Measurements from ENCODE around the gene PGGHG.
"Not testable (repeated sequence)": the region's sequence is repeated elsewhere in the genome, so short reads cannot be mapped to it uniquely, and the experiment has no call there.

Gene PGGHG

DNA sequence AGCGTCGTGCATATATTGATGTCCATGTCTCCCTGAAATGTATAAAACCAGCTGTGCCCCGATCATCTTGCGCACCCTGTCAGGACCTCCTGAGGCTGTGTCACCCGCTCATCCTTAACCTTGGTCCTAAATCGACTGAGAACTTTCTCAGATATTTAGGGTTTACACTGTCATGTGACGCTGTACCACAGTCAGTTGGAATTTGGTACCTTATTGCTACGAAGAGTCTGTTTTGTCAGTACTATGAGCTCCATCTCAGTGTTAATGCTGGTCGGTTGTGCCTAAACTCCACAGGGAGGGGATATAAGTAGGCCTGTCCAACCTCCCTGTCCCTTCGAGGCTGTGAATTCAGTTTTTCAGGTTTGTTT is 16.9 kb downstream of the PGGHG start:
- no peak for TF ChIP-seq POLR2AphosphoS5 (IDR thresholded peaks at IDR 0.05; ENCODE audit: low read depth, low read length)
- TF ChIP-seq POLR2A (IDR thresholded peaks at IDR 0.05; ENCODE audit: low read depth, low read length) = no peak
- no peak for TF ChIP-seq TAF1 (IDR thresholded peaks at IDR 0.05; ENCODE audit: borderline replicate concordance, low read depth, low read length)
- DNase-seq (ENCODE audit: insufficient read length) (no peak), FAIRE-seq (no peak)

GRCh38 chr11:306645-307371 is 17.9 kb downstream of the PGGHG start:
- TF ChIP-seq POLR2A (IDR thresholded peaks at IDR 0.05; ENCODE audit: low read depth, low read length) (no peak), TAF1 (IDR thresholded peaks at IDR 0.05; ENCODE audit: borderline replicate concordance, low read depth, low read length) (no peak), POLR2AphosphoS5 (IDR thresholded peaks at IDR 0.05; ENCODE audit: low read depth, low read length) (no peak)
- no peak for FAIRE-seq
- no peak for DNase-seq (ENCODE audit: insufficient read length)

GRCh38 chr11:307766-308708 is 19.1 kb downstream of the PGGHG start, which contains the start of gene IFITM2:
Gene IFITM2, plus strand, starts transcription at chr11:307816. Its CDS starts 377 bp downstream, at chr11:308193.
- peak; percentile 97 for FAIRE-seq
- not testable (repeated sequence) for DNase-seq (ENCODE audit: insufficient read length)
- TF ChIP-seq POLR2AphosphoS5 (IDR thresholded peaks at IDR 0.05; ENCODE audit: low read depth, low read length) (0 out of 2 replicates have a peak, but pooled peaks have one; percentile 28), POLR2A (IDR thresholded peaks at IDR 0.05; ENCODE audit: low read depth, low read length) (peak; percentile 17; the same call in 1 of the 2 replicates)

- not testable (repeated sequence) for FAIRE-seq; DNase-seq (ENCODE audit: insufficient read length)
Measured at GRCh38 chr11:308740-309665, 20.1 kb downstream of the PGGHG start.

DNA sequence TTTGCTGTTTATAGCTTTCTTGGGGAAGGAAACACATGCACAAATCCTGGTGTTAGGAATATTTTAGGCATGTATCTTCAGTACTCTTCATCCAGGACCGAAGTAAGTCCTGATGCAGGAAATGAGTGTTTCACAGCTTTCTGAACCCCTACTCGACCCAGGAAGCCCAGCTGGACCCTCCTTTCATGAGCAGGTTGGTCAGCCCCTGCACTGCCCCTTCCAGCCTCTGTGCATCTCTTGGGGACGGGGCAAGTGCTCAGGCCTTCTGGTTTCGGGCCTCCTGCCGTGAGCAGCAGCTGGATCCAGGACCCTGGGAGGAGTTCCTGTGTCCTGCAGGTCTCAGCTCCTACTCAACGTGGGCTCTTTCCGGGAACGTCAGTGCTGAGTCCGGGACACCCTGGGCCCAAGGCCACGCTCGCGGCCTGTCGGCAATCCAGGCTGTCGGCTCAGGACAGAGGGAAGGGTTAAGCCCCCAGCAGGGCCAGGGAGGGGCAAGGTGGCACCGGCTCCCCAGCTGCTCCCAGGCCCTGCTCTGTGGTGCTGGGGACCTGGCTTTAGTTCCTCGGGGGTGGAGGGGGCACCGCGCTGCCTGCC is 21.1 kb downstream of the PGGHG start:
- DNase-seq (ENCODE audit: insufficient read length) = not testable (repeated sequence)
- FAIRE-seq = peak; percentile 87

DNA sequence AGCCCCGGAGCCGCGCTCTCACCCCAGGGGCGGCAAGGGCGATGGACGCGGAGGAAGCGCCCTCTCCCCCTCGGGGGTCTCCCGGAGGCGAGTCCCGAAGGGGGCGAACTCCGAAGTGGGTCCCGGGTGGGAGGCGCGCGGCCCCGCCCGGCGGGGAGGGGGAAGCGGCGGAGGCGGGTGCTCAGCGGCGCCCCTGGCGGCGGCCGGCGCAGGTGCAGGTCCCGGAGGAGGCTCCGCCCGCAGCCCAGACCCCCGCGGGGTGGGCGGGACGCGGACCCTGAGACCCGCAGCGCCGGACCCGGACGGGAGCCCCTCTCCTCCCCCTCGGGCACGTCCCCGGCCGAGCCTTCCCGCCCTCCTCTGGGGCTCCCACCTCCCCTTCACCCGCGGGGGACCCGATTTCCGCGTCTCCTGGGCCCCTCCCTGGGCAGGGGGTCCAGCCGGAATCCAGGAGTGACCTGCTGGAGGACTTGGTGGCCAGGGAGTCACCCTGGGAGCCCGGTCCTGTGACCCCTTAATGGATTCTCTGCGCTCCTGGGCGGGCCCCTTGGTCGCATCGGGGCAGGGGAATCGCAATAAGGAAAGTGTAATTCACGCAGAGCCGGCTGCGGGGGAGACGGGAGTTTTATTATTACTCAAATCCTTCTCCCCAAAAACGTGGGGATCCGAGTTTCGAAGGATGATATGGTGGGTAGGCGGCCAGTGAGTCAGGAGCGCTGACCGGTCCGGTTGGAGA is 22.3 kb downstream of the PGGHG start:
- peak; percentile 97 for FAIRE-seq
- not testable (repeated sequence) for DNase-seq (ENCODE audit: insufficient read length)

GRCh38 chr11:312092-312816 is 23.3 kb downstream of the PGGHG start:
- TF ChIP-seq TAF1 (IDR thresholded peaks at IDR 0.05; ENCODE audit: borderline replicate concordance, low read depth, low read length) = no peak
- no peak for TF ChIP-seq POLR2AphosphoS5 (IDR thresholded peaks at IDR 0.05; ENCODE audit: low read depth, low read length)
- TF ChIP-seq POLR2A (IDR thresholded peaks at IDR 0.05; ENCODE audit: low read depth, low read length) = no peak
- DNase-seq (ENCODE audit: insufficient read length) = no peak
- FAIRE-seq = no peak

DNA sequence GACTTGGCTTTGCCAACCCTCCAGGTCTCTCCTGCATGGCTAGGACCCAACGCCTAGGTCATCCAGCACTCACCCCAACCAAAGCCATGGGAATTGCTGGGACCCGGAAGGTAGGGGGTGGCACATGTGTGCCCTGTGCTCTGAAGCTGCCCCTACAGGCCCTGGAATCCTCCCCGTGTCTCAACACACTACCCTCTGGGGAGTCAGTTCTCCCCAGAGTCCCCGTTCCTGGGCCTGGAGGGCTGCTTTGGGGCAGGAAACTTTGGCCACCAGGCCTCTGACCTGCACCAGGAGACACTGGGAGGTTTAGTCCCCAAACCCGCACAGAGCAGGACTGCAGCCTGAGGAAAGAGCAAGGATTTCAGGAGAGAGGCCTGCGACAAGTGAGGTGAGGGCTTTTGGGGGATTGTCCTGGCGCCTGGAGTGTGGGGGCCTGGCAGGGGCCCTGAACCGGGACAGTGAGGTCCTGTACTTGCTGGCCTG is 24.4 kb downstream of the PGGHG start:
- no peak for DNase-seq (ENCODE audit: insufficient read length)

DNA sequence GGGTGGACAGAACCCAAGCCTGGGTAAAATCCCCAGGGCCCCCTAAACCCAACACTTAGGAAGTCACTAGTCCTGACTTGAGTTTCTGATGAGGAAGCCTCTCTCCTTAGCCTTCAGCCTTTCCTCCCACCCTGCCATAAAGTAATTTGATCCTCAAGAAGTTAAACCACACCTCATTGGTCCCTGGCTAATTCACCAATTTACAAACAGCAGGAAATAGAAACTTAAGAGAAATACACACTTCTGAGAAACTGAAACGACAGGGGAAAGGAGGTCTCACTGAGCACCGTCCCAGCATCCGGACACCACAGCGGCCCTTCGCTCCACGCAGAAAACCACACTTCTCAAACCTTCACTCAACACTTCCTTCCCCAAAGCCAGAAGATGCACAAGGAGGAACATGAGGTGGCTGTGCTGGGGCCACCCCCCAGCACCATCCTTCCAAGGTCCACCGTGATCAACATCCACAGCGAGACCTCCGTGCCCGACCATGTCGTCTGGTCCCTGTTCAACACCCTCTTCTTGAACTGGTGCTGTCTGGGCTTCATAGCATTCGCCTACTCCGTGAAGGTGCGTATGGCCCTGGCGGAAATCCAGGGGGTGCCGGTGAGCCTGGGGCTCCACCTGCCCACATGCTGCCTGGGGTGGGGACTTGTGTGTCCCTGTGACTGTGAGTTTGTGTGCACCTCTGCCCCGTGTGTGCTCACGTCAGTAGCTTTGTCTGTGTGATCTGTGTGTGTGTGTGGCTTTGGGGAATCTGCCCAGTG is 25.0 kb downstream of the PGGHG start, which contains the start of gene IFITM1:
Gene IFITM1, plus strand, starts transcription at position 254 of the 767 bp plus-strand sequence. Its CDS starts 131 bp downstream, at position 385.
- TF ChIP-seq TAF1 (IDR thresholded peaks at IDR 0.05; ENCODE audit: borderline replicate concordance, low read depth, low read length) (peak; percentile 84), POLR2AphosphoS5 (IDR thresholded peaks at IDR 0.05; ENCODE audit: low read depth, low read length) (peak; percentile 97), POLR2A (IDR thresholded peaks at IDR 0.05; ENCODE audit: low read depth, low read length) (peak; percentile 94)
- peak; percentile 95 for FAIRE-seq
- peak; percentile 76 for DNase-seq (ENCODE audit: insufficient read length)

More for the DNA sequence above, 24.4 kb downstream of the PGGHG start:
- TF ChIP-seq TAF1 (IDR thresholded peaks at IDR 0.05; ENCODE audit: borderline replicate concordance, low read depth, low read length) (no peak), POLR2AphosphoS5 (IDR thresholded peaks at IDR 0.05; ENCODE audit: low read depth, low read length) (no peak), POLR2A (IDR thresholded peaks at IDR 0.05; ENCODE audit: low read depth, low read length) (no peak)
- FAIRE-seq = peak; percentile 80

GRCh38 chr11:314554-314875 is 25.6 kb downstream of the PGGHG start:
- DNase-seq (ENCODE audit: insufficient read length); FAIRE-seq: not testable (repeated sequence)
